Loucy (cell line): ENCODE measurements around the gene ADAR.
A peak's percentile ranks its signal among the peaks of the same experiment; 100 is the strongest.

Source experiments
- CTCF ChIP-seq: fragments of 200-600 bp; sonication (generic); conservative IDR thresholded peaks from 2 replicates; pipeline ENCODE4 v1.5.1; 2014; ENCODE audit warnings: mild to moderate bottlenecking, antibody characterized with exemption, low read length
- EZH2phosphoT487 ChIP-seq: fragments of 200-600 bp; IDR thresholded peaks from 2 replicates; pipeline ENCODE4 v1.6.1; 2018; ENCODE audit warnings: antibody characterized with exemption, mild to moderate bottlenecking, moderate library complexity, borderline replicate concordance

- TF ChIP-seq CTCF = peak; percentile 86
- no peak for TF ChIP-seq EZH2phosphoT487
Measured at GRCh38 chr1:154546264-154547063, 61.5 kb downstream of the ADAR start.
